Measurements from ENCODE around the gene COQ10A. TPM values are rescaled to one million over a fixed set of nuclear protein-coding genes. Genes with fewer than 3 reads are reported as not detected.

COQ10A gene
- total and polyA plus RNA-seq, 2 donors (not counting 3 experiments of a cell fraction or from before 2014, with no cell fraction given), result 14.7 to 32.4 TPM

GRCh38 chr12:56260380-56260779, 6.4 kb upstream of the COQ10A start:
- peaks cover 26% of the 10 kb centered on the region for H3K79me2 ChIP-seq (ENCODE audit: control insufficient read depth, insufficient read depth, low read length)
- peaks cover 18% of the 10 kb centered on the region for H3K4me1 ChIP-seq (ENCODE audit: control insufficient read depth, extremely low read depth, insufficient read depth, low read length)
- TF ChIP-seq POLR2AphosphoS5 (IDR thresholded peaks at IDR 0.05; ENCODE audit: insufficient read depth, low read depth, low read length) (no peak), JUN (IDR thresholded peaks at IDR 0.05; ENCODE audit: borderline replicate concordance, insufficient read depth, insufficient read length, low read depth) (no peak), MYC (IDR thresholded peaks at IDR 0.05; ENCODE audit: low read depth, low read length) (no peak), MAX (IDR thresholded peaks at IDR 0.05; ENCODE audit: insufficient read depth, insufficient read length) (no peak), POLR2A (IDR thresholded peaks at IDR 0.05; ENCODE audit: low read depth, low read length) (no peak), EZH2 (IDR thresholded peaks at IDR 0.05; ENCODE audit: borderline replicate concordance, low read depth, low read length, severe bottlenecking) (no peak), FOS (IDR thresholded peaks at IDR 0.05; ENCODE audit: borderline replicate concordance, insufficient read depth, low read length) (no peak), GATA2 (IDR thresholded peaks at IDR 0.05; ENCODE audit: insufficient read depth, insufficient read length, low read depth, low read length) (no peak)
- TF ChIP-seq, protein P1, sequence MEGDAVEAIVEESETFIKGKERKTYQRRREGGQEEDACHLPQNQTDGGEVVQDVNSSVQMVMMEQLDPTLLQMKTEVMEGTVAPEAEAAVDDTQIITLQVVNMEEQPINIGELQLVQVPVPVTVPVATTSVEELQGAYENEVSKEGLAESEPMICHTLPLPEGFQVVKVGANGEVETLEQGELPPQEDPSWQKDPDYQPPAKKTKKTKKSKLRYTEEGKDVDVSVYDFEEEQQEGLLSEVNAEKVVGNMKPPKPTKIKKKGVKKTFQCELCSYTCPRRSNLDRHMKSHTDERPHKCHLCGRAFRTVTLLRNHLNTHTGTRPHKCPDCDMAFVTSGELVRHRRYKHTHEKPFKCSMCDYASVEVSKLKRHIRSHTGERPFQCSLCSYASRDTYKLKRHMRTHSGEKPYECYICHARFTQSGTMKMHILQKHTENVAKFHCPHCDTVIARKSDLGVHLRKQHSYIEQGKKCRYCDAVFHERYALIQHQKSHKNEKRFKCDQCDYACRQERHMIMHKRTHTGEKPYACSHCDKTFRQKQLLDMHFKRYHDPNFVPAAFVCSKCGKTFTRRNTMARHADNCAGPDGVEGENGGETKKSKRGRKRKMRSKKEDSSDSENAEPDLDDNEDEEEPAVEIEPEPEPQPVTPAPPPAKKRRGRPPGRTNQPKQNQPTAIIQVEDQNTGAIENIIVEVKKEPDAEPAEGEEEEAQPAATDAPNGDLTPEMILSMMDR (IDR thresholded peaks at IDR 0.05; ENCODE audit: extremely low read depth in 1 of 2, insufficient read depth in 1 of 2, low read depth in 1 of 2, low read length in 2 of 2), result no peak
- no peak for DNase-seq (ENCODE audit: low read depth, low spot score)
- no peak overlapping the region for H3K9ac ChIP-seq (replicated peaks; ENCODE audit: extremely low read depth, insufficient read depth, low read length)
- ChIA-PET CTCF (no interaction called here), POLR2A (no interaction called here)
- H2AFZ ChIP-seq (ENCODE audit: low read depth, low read length), result no peak overlapping the region
- H3K27me3 ChIP-seq (ENCODE audit: control insufficient read depth in 2 of 2, insufficient read depth in 2 of 2, low read length in 2 of 2), result no peaks in the 10 kb centered on the region
- dilution Hi-C loops (cut with MboI; ENCODE audit: extremely low pct_ligation_motif_present, low sequenced_read_pairs), result no loop called here
- intact Hi-C loops (cut with micrococcal nuclease), result no loop called here
- H4K20me1 ChIP-seq (replicated peaks; ENCODE audit: control insufficient read depth, extremely low read depth, insufficient read depth, low read length), result no peaks in the 10 kb centered on the region
- peaks cover 6% of the 10 kb centered on the region in 2 experiments for H3K36me3 ChIP-seq (ENCODE audit: control insufficient read depth in 2 of 2, extremely low read depth in 1 of 2, insufficient read depth in 2 of 2, low read length in 2 of 2)
- no peak for FAIRE-seq
- no peak overlapping the region for H3K27ac ChIP-seq (ENCODE audit: insufficient read depth, low read depth, low read length)
- no TSS peak for BruUV-seq (replicated peaks)
- no peaks in the 10 kb centered on the region for H3K9me1 ChIP-seq (replicated peaks; ENCODE audit: control insufficient read depth, extremely low read depth, insufficient read depth, low read length)
- H3K4me2 ChIP-seq (ENCODE audit: insufficient read depth, low read length), result no peak overlapping the region
- H3K9me3 ChIP-seq (replicated peaks; ENCODE audit: control insufficient read depth, insufficient read depth, low read length), result no peaks in the 10 kb centered on the region
- no peak overlapping the region for H3K4me3 ChIP-seq (replicated peaks in 1 of 3; ENCODE audit: insufficient read depth in 1 of 3, low read depth in 1 of 3, low read length in 3 of 3)

Measured in endothelial cell of umbilical vein (primary cell).